Thymus (tissue), 11 donors: ENCODE measurements around the gene SYTL3. TPM values are rescaled to one million over a fixed set of nuclear protein-coding genes. Genes with fewer than 3 reads are reported as not detected.

Experiments used
- DNase-seq, 9 donors: peaks; one replicate each; pipeline ENCODE4 v3.0.0-alpha.2; 2013; ENCODE audit warnings: low spot score in 9 of 9, low read depth in 6 of 9, missing footprints in 1 of 9
- H3K27ac ChIP-seq, 2 donors: one replicate each; pipeline ENCODE4 v1.5.1; 2013; ENCODE audit warnings: control low read depth in 1 of 2, low read depth in 1 of 2, low read length in 1 of 2, mild to moderate bottlenecking in 1 of 2, moderate library complexity in 1 of 2
- H3K27me3 ChIP-seq, 2 donors: one replicate each; pipeline ENCODE4 v1.5.1; 2013; ENCODE audit warnings: low read length in 1 of 2; ENCODE audit not compliant: control insufficient read depth in 2 of 2, insufficient read depth in 1 of 2
- H3K36me3 ChIP-seq, 2 donors: one replicate each; pipeline ENCODE4 v1.5.1; 2013; ENCODE audit warnings: low read length in 1 of 2, mild to moderate bottlenecking in 1 of 2, moderate library complexity in 1 of 2; ENCODE audit not compliant: control insufficient read depth in 2 of 2, insufficient read depth in 2 of 2
- H3K4me1 ChIP-seq, 2 donors: one replicate each; pipeline ENCODE4 v1.5.1; 2013; ENCODE audit warnings: low read length in 2 of 2; ENCODE audit not compliant: control insufficient read depth in 2 of 2, insufficient read depth in 2 of 2
- H3K4me3 ChIP-seq, 2 donors: one replicate each; pipeline ENCODE4 v1.5.1; 2013; ENCODE audit warnings: low read length in 2 of 2, control low read depth in 1 of 2, mild to moderate bottlenecking in 1 of 2
- H3K9me3 ChIP-seq, 2 donors: one replicate each; pipeline ENCODE4 v1.5.1; 2013; ENCODE audit warnings: low read length in 1 of 2, mild to moderate bottlenecking in 1 of 2; ENCODE audit not compliant: control insufficient read depth in 2 of 2, insufficient read depth in 1 of 2
- WGBS: extraction: QIAGEN DNeasy Blood & Tissue Kit; methylation state at CpG from one replicate; pipeline ENCODE4 v1.1.7; 2013; 5-methylcytosine and 5-hydroxymethylcytosine counted together
- polyA plus RNA-seq: library from polyadenylated mRNA; stranded (reverse); fragments of 200-250 nt; gene quantifications from one replicate; pipeline ENCODE4 v1.2.3, GENCODE V29; 2013
- total RNA-seq: library from RNA; stranded (reverse); fragments of 120-200 nt; gene quantifications from one replicate; pipeline ENCODE4 v1.2.4, GENCODE V29; 2013
- donor health status: healthy.

Gene SYTL3
- total and polyA plus RNA-seq, 2 donors: 22.6 to 109 TPM

DNA sequence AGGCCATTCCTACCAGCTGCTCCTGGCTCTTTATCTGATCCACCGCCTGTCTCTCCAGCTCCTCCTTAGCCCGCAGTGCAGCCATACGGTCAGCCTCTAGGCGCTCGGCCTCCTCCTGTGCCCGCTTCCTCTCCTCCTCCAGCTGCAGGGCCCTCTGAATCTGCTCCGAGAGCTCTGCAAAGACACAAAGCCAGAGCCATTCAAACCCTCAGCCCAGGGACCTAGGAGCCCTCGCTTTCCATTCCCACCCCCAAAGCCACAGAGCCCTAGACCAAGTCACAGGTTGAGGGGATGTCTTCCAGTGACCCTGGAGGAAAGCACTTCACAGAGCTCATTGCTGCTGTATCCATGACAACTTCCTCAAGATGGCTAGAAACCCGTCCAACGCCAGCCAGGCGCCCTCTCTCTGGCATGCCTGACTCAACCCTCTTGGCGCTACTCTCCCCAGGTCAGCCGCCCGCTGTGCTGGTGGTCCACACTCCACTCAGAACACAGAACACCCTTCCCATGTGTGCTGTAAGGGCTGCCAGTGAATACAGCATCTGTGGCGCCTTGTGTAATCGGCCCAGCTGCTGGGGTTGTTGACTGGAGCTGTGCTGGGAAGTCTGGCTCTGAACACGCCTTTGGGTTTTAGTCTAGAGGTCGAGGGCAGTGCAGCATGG is 120.0 kb downstream of the SYTL3 start:
- WGBS: 99% methylated on average over 18 of the region's 18 CpGs
- no peak for DNase-seq
- no peak overlapping the region for H3K27ac ChIP-seq

DNA sequence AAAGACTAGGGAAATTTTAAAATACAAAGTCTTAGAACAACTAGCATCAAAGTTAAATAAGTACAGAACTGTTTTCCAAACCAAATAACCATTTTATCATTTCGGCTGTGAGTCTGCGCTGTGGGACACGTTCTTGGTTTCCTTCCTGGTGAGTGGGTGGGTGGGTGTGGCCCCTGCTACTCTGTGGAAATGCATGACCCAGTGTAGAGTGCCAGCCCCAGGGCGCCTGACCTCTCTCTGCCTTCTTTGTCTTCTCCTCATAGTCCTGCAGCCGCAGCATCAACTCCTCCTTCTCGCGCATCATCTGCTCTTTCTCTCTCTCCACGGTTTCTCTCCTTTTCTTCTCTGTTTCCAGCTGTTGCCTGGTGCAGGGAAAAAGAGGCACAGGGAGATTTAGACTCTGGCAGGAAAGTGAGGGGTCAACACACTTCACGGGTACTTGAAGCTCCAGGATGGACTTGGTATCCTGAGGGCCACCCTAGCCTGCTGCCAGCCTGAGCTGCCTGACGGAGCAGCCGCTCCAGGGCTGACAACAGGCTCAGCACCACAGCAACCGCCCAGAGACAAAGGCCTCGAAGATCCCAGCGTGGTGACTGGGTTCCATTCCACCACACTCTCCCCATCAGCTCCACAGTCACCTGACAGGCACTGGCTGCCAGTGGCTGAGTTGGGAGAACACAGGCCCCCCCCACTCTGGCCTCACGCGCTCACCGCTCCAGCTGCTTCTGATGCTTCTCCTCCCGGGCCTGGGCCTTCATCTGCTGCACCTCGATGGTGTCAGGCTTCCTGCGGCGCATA is 120.9 kb downstream of the SYTL3 start:
- no peaks in the 10 kb centered on the region for H3K27me3 ChIP-seq
- no peak for DNase-seq
- no peak overlapping the region for H3K27ac ChIP-seq
- WGBS: 93% methylated on average over 21 of the region's 21 CpGs
- H3K9me3 ChIP-seq: no peaks in the 10 kb centered on the region
- peaks cover 98 to 100% of the 10 kb centered on the region in 2 donors for H3K36me3 ChIP-seq
- no peaks in the 10 kb centered on the region for H3K4me1 ChIP-seq
- H3K4me3 ChIP-seq: no peak overlapping the region

More for the DNA sequence above, 120.0 kb downstream of the SYTL3 start:
- no peaks in the 10 kb centered on the region for H3K4me1 ChIP-seq
- H3K9me3 ChIP-seq: no peaks in the 10 kb centered on the region
- H3K4me3 ChIP-seq: no peak overlapping the region
- peaks cover 98 to 100% of the 10 kb centered on the region in 2 donors for H3K36me3 ChIP-seq
- H3K27me3 ChIP-seq: no peaks in the 10 kb centered on the region

DNA sequence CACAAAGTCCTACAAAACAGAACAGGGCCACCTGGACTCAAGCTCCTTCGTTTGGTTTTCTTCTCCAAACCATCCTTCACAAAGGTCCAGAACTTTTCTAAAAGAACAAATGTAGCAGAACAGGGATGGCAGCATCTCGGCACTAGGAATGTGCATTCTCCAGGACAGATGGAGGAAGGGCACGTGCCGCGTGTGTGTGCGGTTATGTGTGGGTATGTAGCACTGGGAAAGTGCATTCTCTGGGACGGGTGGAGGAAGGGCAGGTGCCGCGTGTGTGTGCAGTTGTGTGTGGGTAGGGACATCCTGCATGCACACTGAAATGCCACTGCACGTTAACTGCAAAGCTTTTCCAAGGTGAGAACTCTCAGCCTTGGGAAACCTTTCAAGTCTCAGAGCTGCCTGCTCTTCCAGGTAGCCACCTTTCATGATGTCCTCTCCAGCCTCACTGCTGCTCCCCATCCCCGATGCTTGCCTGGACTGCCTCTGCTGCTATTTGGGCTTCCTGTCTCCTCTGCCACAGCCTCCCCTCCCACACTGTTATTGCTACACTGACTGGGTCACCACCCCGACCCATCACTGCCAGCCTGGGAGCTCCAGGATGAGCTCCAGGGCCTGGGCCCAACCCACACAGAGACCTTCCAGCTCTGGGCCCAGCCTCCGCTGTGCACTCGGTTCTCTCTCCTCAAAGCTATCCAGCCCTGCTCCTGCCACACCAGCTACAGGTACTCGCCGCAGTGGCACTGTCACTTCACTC is 121.7 kb downstream of the SYTL3 start:
- 95% methylated on average over 16 of the region's 16 CpGs for WGBS
- no peak for DNase-seq
- no peaks in the 10 kb centered on the region for H3K27me3 ChIP-seq
- H3K4me3 ChIP-seq: no peak overlapping the region
- no peaks in the 10 kb centered on the region for H3K9me3 ChIP-seq
- no peaks in the 10 kb centered on the region for H3K4me1 ChIP-seq
- H3K27ac ChIP-seq: no peak overlapping the region
- peaks cover 99% of the 10 kb centered on the region in 2 donors for H3K36me3 ChIP-seq

DNA sequence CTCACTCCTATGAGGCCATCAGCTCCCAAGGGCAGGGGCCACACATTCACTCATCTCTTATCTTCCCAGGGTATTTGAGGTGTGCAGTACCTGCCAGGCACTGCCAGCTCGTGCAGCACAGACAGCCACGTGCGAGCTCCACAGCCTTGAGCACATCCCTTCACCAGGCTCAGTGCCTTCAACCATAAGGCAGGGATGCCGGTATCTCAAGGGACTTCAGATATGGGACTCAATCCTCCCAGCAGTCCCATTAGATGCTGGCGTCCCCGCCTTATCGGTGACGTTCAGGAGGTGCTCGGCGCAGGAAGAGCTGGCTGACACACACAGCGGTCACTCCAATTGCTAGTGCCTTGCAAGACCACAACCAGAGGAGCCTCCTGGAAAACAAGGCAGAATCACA is 122.3 kb downstream of the SYTL3 start:
- DNase-seq: no peak
- no peaks in the 10 kb centered on the region for H3K9me3 ChIP-seq
- peaks cover 99% of the 10 kb centered on the region in 2 donors for H3K36me3 ChIP-seq
- H3K27me3 ChIP-seq: no peaks in the 10 kb centered on the region
- H3K27ac ChIP-seq: no peak overlapping the region
- 99% methylated on average over 11 of the region's 11 CpGs for WGBS
- no peak overlapping the region for H3K4me3 ChIP-seq
- no peaks in the 10 kb centered on the region for H3K4me1 ChIP-seq

DNA sequence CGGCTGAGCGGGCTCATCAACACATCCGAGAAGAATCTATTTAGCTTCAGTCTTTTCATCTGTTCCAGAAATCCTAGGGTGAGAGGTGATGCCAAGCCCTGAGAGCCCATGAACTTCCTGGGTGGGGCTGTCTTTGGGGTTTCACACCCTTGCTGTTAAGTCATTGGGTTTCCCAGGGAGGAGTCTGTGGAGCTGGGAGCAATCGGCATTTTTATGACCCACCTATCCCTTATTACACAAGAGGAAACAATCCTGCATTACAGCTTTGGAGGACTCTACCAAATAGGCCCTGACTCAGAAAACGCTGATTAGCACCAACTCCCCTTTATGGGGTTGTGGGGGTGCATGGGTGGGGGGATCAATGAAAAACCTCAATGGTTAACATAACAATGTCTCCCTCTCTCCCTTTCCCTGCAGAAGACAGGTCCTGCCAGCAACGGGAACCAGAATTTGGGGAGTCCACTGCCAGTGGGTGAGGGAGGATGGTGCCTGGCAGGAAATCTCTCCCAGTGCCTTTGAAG is 123.1 kb downstream of the SYTL3 start:
- no peaks in the 10 kb centered on the region for H3K9me3 ChIP-seq
- DNase-seq: no peak
- no peaks in the 10 kb centered on the region for H3K27me3 ChIP-seq
- H3K4me1 ChIP-seq: peaks cover 0 to 3% of the 10 kb centered on the region in 2 donors
- peaks cover 99% of the 10 kb centered on the region in 2 donors for H3K36me3 ChIP-seq
- H3K27ac ChIP-seq: no peak overlapping the region
- 97% methylated on average over 6 of the region's 6 CpGs for WGBS
- no peak overlapping the region for H3K4me3 ChIP-seq

DNA sequence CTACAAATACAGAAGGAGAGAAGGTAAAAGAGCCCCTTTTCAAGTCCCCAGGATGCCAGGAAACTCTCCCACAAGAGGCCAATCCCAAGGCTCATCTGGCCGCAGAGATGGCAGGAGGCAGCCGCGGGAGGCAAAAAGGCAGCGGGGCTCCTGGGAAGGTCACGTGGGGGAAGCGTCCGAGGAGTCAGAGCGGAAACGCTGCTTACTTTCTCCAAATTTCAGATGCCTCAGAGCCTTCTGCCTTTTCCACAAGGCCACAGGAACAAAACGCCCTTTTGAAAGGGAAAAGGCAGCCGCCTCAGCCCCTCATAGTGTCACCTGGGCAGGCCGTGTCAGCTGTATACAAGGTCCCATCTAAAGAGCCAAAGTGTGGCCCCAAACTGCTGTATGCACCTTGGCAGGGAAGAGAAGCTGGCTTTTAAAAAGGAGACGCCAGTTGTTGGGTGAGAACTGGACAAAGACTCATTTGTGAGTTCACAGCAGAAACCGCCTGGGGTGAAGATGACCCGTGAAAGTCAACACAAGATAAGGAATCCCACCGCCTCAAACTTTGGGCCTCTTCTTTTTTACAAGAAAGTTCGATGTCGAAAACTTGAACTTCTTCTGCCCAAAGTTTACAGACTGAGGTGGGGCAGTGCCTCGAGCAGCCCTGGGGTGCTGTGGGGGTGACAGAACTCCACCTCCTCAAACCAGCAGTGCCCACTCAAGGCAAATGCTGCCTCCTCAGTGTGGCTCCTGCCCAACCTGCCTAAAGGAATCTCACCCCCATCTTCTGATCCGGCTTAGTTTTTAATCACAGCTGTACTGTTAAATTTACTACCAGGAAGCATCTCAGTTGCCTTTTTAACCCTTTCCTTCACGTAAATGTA is 124.0 kb downstream of the SYTL3 start:
- peaks cover 92 to 99% of the 10 kb centered on the region in 2 donors for H3K36me3 ChIP-seq
- DNase-seq: no peak
- H3K4me3 ChIP-seq: no peak overlapping the region
- no peak overlapping the region for H3K27ac ChIP-seq
- H3K27me3 ChIP-seq: no peaks in the 10 kb centered on the region
- no peaks in the 10 kb centered on the region for H3K9me3 ChIP-seq
- peaks cover 0 to 5% of the 10 kb centered on the region in 2 donors for H3K4me1 ChIP-seq
- 98% methylated on average over 21 of the region's 21 CpGs for WGBS

DNA sequence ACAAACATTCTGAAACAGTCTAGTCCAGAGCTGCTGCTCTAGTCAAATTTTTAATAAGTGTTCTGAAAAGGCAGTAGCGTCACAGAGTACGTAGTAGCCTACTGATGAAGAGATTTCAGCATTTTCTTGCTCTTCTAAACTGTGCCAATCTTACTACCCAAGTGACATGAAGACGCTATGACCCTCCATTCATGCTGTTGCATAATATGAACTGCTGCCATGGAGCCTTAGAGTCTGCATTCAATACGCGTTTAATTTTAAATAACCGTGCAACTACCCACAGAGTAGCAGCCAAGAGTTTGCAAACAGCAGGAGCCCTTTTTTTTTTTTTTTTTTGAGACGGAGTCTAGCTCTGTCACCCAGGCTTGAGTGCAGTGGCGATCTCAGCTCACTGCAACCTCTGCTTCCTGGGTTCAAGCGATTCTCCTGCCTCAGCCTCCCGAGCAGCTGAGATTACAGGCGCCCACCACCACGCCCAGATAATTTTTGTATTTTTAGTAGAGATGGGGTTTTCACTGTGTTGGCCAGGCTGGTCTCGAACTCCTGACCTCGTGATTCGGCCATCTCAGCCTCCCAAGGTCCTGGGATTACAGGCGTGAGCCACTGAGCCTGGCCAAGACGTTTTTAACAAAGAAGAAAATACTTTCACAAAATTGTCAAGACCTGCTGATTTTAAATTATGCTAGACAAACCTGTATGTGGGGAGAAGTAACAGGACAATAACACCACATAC is 125.0 kb downstream of the SYTL3 start:
- 96% methylated on average over 17 of the region's 17 CpGs for WGBS
- H3K36me3 ChIP-seq: peaks cover 81 to 92% of the 10 kb centered on the region in 2 donors
- H3K4me1 ChIP-seq: peaks cover 0 to 5% of the 10 kb centered on the region in 2 donors
- no peak overlapping the region for H3K4me3 ChIP-seq
- no peaks in the 10 kb centered on the region for H3K27me3 ChIP-seq
- no peaks in the 10 kb centered on the region for H3K9me3 ChIP-seq
- no peak overlapping the region for H3K27ac ChIP-seq
- DNase-seq: no peak

DNA sequence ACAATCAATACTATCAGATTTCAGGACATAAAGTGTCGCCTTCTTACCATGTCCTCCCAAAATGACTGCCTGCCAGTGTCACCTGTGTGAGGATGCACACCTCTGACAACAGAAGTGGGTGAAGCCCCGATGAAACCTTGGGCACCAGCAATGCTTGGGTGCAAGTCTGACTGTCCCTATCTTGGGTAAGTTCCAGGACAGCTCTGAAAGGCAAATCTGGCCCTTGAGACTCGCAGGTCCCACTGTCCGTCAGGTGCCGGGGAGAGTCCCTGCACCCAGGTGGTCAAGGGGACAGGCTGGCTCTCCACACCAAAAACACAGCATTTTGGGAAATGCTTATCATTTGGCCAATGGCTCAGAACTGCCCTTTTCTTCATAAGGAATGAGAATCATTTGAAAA is 126.0 kb downstream of the SYTL3 start:
- WGBS: over 99% methylated on average over 5 of the region's 5 CpGs
- Histone ChIP-seq H3K4me3 (no peak overlapping the region), H3K36me3 (peaks cover 78 to 90% of the 10 kb centered on the region in 2 donors), H3K27ac (no peak overlapping the region), H3K27me3 (no peaks in the 10 kb centered on the region), H3K9me3 (no peaks in the 10 kb centered on the region), H3K4me1 (peaks cover 0 to 5% of the 10 kb centered on the region in 2 donors)
- no peak for DNase-seq
